HepG2 (cell line): ENCODE results near the gene CLCN1. TPM values are rescaled to one million over a fixed set of nuclear protein-coding genes. Genes with fewer than 3 reads are reported as not detected.

Experiments
- AKAP8 ChIP-seq: sonication (generic); formaldehyde crosslinking; IDR thresholded peaks from 2 replicates; pipeline ENCODE4 v1.5.1; 2020; ENCODE audit warnings: mild to moderate bottlenecking, missing genetic modification reagents
- ATF6 ChIP-seq: sonication (generic); formaldehyde crosslinking; conservative IDR thresholded peaks from 2 replicates; pipeline ENCODE4 v1.4.0; 2020; ENCODE audit warnings: missing genetic modification reagents
- KDM5B ChIP-seq: sonication (generic); formaldehyde crosslinking; IDR thresholded peaks from 2 replicates; pipeline ENCODE4 v1.4.0; 2020; ENCODE audit warnings: missing genetic modification reagents, mild to moderate bottlenecking, borderline replicate concordance
- THRA ChIP-seq: sonication (generic); formaldehyde crosslinking; IDR thresholded peaks from 2 replicates; pipeline ENCODE4 v1.4.0; 2020; ENCODE audit warnings: missing genetic modification reagents, borderline replicate concordance
- ZNF430 ChIP-seq: sonication (generic); formaldehyde crosslinking; IDR thresholded peaks from 2 replicates; pipeline ENCODE4 v1.9.0; 2021; ENCODE audit warnings: mild to moderate bottlenecking, missing genetic modification reagents
- ZNF777 ChIP-seq: sonication (generic); formaldehyde crosslinking; IDR thresholded peaks from 2 replicates; pipeline ENCODE4 v1.4.0; 2020; ENCODE audit warnings: missing genetic modification reagents
- polyA plus RNA-seq, 8 experiments: library from polyadenylated mRNA; depleted of rRNA in 3 of 8; stranded (reverse) in 7 of 8; unstranded in 1 of 8; fragments of >200 nt; fragmentation: Illumina TruSeq in 4 of 8; extraction: Trizol in 4 of 8; gene quantifications; 2 replicates each; pipeline versions ENCODE4 v1.2.1 to v1.2.3, GENCODE V29; 2011 to 2016; ENCODE audit warnings: low read depth in 4 of 8, missing spikeins in 1 of 8, mixed read lengths in 1 of 8; ENCODE audit not compliant: insufficient read depth in 1 of 8
- total RNA-seq, 5 experiments: library from RNA; depleted of rRNA; stranded (reverse); fragments of >200 nt; fragmentation: Illumina TruSeq; extraction: Trizol; gene quantifications; 2 replicates each; pipeline ENCODE4 v1.2.3, GENCODE V29; 2016; ENCODE audit warnings: low read depth in 1 of 5
- TF ChIP-seq, protein P1 (sequence below): IDR thresholded peaks from 2 replicates; pipeline ENCODE4 v1.6.1; 2016; ENCODE audit warnings: missing compliant biosample characterization, missing genetic modification reagents, borderline replicate concordance
- TF ChIP-seq, protein P2 (sequence below): sonication (generic); formaldehyde crosslinking; IDR thresholded peaks from 2 replicates; pipeline ENCODE4 v1.9.0; 2021; ENCODE audit warnings: missing genetic modification reagents, borderline replicate concordance
- TF ChIP-seq, protein P3 (sequence below): sonication (generic); formaldehyde crosslinking; IDR thresholded peaks from 2 replicates; pipeline ENCODE4 v1.4.0; 2020; ENCODE audit warnings: missing genetic modification reagents

CLCN1 gene
- total and polyA plus RNA-seq, 2 of the 13 experiments (the other 11 are each of a cell fraction or from before 2014, with no cell fraction given), result 0.01 TPM; not detected in 1

- TF ChIP-seq, protein P1, sequence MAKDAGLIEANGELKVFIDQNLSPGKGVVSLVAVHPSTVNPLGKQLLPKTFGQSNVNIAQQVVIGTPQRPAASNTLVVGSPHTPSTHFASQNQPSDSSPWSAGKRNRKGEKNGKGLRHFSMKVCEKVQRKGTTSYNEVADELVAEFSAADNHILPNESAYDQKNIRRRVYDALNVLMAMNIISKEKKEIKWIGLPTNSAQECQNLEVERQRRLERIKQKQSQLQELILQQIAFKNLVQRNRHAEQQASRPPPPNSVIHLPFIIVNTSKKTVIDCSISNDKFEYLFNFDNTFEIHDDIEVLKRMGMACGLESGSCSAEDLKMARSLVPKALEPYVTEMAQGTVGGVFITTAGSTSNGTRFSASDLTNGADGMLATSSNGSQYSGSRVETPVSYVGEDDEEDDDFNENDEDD, result peak; percentile 18; the same call in 1 of the 2 replicates
- TF ChIP-seq THRA (CRISPR knock-in tag) (no peak), ZNF777 (CRISPR knock-in tag) (peak; percentile 78), KDM5B (CRISPR knock-in tag) (peak; percentile 18; the same call in 1 of the 2 replicates), AKAP8 (no peak), ATF6 (CRISPR knock-in tag) (no peak), ZNF430 (CRISPR knock-in tag) (no peak)
- TF ChIP-seq, protein P2, sequence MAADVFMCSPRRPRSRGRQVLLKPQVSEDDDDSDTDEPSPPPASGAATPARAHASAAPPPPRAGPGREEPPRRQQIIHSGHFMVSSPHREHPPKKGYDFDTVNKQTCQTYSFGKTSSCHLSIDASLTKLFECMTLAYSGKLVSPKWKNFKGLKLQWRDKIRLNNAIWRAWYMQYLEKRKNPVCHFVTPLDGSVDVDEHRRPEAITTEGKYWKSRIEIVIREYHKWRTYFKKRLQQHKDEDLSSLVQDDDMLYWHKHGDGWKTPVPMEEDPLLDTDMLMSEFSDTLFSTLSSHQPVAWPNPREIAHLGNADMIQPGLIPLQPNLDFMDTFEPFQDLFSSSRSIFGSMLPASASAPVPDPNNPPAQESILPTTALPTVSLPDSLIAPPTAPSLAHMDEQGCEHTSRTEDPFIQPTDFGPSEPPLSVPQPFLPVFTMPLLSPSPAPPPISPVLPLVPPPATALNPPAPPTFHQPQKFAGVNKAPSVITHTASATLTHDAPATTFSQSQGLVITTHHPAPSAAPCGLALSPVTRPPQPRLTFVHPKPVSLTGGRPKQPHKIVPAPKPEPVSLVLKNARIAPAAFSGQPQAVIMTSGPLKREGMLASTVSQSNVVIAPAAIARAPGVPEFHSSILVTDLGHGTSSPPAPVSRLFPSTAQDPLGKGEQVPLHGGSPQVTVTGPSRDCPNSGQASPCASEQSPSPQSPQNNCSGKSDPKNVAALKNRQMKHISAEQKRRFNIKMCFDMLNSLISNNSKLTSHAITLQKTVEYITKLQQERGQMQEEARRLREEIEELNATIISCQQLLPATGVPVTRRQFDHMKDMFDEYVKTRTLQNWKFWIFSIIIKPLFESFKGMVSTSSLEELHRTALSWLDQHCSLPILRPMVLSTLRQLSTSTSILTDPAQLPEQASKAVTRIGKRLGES (CRISPR knock-in tag), result no peak
- TF ChIP-seq, protein P3, sequence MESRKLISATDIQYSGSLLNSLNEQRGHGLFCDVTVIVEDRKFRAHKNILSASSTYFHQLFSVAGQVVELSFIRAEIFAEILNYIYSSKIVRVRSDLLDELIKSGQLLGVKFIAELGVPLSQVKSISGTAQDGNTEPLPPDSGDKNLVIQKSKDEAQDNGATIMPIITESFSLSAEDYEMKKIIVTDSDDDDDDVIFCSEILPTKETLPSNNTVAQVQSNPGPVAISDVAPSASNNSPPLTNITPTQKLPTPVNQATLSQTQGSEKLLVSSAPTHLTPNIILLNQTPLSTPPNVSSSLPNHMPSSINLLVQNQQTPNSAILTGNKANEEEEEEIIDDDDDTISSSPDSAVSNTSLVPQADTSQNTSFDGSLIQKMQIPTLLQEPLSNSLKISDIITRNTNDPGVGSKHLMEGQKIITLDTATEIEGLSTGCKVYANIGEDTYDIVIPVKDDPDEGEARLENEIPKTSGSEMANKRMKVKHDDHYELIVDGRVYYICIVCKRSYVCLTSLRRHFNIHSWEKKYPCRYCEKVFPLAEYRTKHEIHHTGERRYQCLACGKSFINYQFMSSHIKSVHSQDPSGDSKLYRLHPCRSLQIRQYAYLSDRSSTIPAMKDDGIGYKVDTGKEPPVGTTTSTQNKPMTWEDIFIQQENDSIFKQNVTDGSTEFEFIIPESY (CRISPR knock-in tag), result peak; percentile 36; the same call in 1 of the 2 replicates
Observed at GRCh38 chr7:143345428-143345900, 29.6 kb downstream of the CLCN1 start (continued).
